C4-2B (cell line): ENCODE measurements around the gene NRG4.

ENCODE experiments used
- CTCF ChIP-seq: fragments of 450-650 bp; conservative IDR thresholded peaks from 2 replicates; pipeline ENCODE4 v1.5.1; 2017; ENCODE audit warnings: mild to moderate bottlenecking
- ZFX ChIP-seq: fragments of 450-650 bp; IDR thresholded peaks from 2 replicates; pipeline ENCODE4 v1.6.1; 2017

GRCh38 chr15:75903331-75904239 lies 108.6 kb downstream of the NRG4 start, which contains the start of gene FBXO22:
- TF ChIP-seq CTCF, result no peak
- TF ChIP-seq ZFX, result peak; percentile 39; the same call in 1 of the 2 replicates
